Tibial nerve (tissue), 4 donors: Measurements from ENCODE around the gene ANXA2.

Source experiments
- CTCF ChIP-seq, 5 experiments: fragments of 200-600 bp in 3 of 5; fragments of 450-650 bp in 2 of 5; sonication (generic) in 3 of 5; IDR thresholded peaks; one replicate each; pipeline ENCODE4 v1.5.1; 2016 to 2019; ENCODE audit warnings: antibody characterized with exemption in 5 of 5, mild to moderate bottlenecking in 3 of 5, moderate library complexity in 2 of 5
- EP300 ChIP-seq, 2 donors: sonication (generic); formaldehyde crosslinking; IDR thresholded peaks; one replicate each; pipeline ENCODE4 v1.6.1; 2017; ENCODE audit warnings: antibody characterized with exemption in 2 of 2, mild to moderate bottlenecking in 1 of 2
- POLR2A ChIP-seq, 2 donors: fragments of 450-650 bp; IDR thresholded peaks; one replicate each; pipeline ENCODE4 v1.6.1; 2017; ENCODE audit warnings: antibody characterized with exemption in 2 of 2, mild to moderate bottlenecking in 2 of 2, moderate library complexity in 2 of 2

GRCh38 chr15:60326343-60326742 is 71.4 kb downstream of the ANXA2 start:
- TF ChIP-seq CTCF (IDR thresholded peaks at IDR 0.05) (no peak), POLR2A (IDR thresholded peaks at IDR 0.05) (no peak), EP300 (IDR thresholded peaks at IDR 0.05) (no peak)
